ENCODE results near the gene GJD4.

- TF ChIP-seq CTCF (IDR thresholded peaks at IDR 0.05) (no peak), POLR2A (IDR thresholded peaks at IDR 0.05) (no peak)
These were observed 19.1 kb upstream of the GJD4 start for GRCh38 chr10:35585903-35586535.
